HG03175 (cell line): ENCODE measurements around the gene NRDC.

Experiments used
- ATAC-seq: cut with Tn5 transposase; IDR thresholded peaks from one replicate; pipeline ENCODE4 v1.9.1; 2021; ENCODE audit warnings: mild to moderate bottlenecking, moderate library complexity; ENCODE audit not compliant: unreplicated experiment

The NRDC gene

GRCh38 chr1:51878616-51879336 lies at the start of gene NRDC:
TSS of gene NRDC (minus strand) at chr1:51878727. CDS start at chr1:51878615, 112 bp downstream.
- ATAC-seq, result peak; percentile 91

- no peak for ATAC-seq
Measured at GRCh38 chr1:51927029-51927428, 48.5 kb upstream of the NRDC start.

- no peak for ATAC-seq
Measured at GRCh38 chr1:51926171-51926812, 47.8 kb upstream of the NRDC start.

GRCh38 chr1:51924455-51924854 lies 45.9 kb upstream of the NRDC start:
- ATAC-seq, result no peak

GRCh38 chr1:51922040-51922439 lies 43.5 kb upstream of the NRDC start:
- no peak for ATAC-seq

GRCh38 chr1:51920130-51920529 lies 41.6 kb upstream of the NRDC start:
- ATAC-seq, result no peak

GRCh38 chr1:51919684-51920083 lies 41.2 kb upstream of the NRDC start:
- ATAC-seq, result no peak

GRCh38 chr1:51916587-51917405 lies 38.3 kb upstream of the NRDC start:
- ATAC-seq, result no peak

GRCh38 chr1:51915951-51916350 lies 37.4 kb upstream of the NRDC start:
- no peak for ATAC-seq

GRCh38 chr1:51912881-51913280 lies 34.4 kb upstream of the NRDC start:
- ATAC-seq, result no peak

GRCh38 chr1:51910221-51911000 lies 31.9 kb upstream of the NRDC start:
- no peak for ATAC-seq

GRCh38 chr1:51908499-51908898 lies 30.0 kb upstream of the NRDC start:
- no peak for ATAC-seq

- no peak for ATAC-seq
Measured at GRCh38 chr1:51907079-51907702, 28.7 kb upstream of the NRDC start.

- ATAC-seq, result no peak
Measured at GRCh38 chr1:51906306-51907078, 28.0 kb upstream of the NRDC start.

- no peak for ATAC-seq
Measured at GRCh38 chr1:51902456-51902855, 23.9 kb upstream of the NRDC start.

- ATAC-seq, result no peak
Measured at GRCh38 chr1:51901151-51901550, 22.6 kb upstream of the NRDC start.

GRCh38 chr1:51899022-51899421 lies 20.5 kb upstream of the NRDC start:
- ATAC-seq, result no peak

- ATAC-seq, result no peak
Measured at GRCh38 chr1:51898090-51898734, 19.7 kb upstream of the NRDC start.

GRCh38 chr1:51897699-51898031 lies 19.1 kb upstream of the NRDC start:
- ATAC-seq, result no peak
